SIG-M5 treated with dmso at 0.1 percent for 504 hours (cell line): ENCODE data around the gene EHHADH.
A peak's percentile ranks its signal among the peaks of the same experiment; 100 is the strongest.

Source experiments
- DNase-seq: peaks from one replicate; lab custom pipeline; 2025; ENCODE audit not compliant: unreplicated experiment; lab: John Stamatoyannopoulos, UW

EHHADH gene

GRCh38 chr3:185253645-185254410 is at the start of gene EHHADH:
Gene EHHADH (minus strand): TSS chr3:185254049. CDS start chr3:185254022, 27 bp downstream.
- peak; percentile 63 for DNase-seq

DNA sequence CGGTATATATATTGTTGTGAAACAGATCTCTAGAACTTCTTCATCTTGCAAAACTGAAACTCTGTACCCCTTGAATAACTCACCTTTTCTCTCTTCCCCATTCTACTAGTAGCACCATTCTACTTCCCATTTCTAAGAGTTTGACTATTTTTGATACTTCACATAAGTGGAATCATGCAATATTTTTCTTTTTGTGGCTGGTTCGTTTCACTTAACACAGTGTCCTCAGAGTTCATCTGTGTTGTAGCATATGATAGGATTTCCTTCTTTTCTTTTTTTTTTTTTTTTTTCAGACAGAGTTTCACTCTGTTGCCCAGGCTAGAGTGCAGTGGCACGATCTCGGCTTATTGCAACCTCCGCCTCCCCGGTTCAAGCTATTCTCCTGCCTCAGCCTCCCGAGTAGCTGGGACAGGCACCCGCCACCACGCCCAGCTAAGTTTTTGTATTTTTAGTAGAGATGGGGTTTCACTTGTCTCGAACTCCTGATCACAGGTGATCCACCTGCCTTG is 46.1 kb upstream of the EHHADH start:
- peak; percentile 98 for DNase-seq

DNA sequence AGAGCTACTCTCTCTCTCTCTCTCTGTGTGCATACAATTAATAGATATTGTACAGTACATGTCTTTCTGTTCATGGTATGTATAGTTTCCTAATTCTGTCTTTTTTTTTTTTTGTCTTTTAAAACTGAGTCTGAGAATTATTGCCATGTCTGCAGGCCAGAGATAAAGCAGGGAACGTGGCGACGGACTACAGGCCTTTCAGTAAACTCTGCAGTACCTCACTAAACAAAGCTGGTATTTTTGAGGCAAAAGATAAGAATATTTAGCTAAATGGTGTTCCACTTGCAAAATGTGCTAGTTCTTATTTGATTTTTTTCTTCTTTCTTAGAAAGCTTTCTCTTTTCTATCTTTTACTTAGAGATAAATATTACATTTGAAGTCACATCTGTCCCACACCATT is 44.0 kb upstream of the EHHADH start:
- no peak for DNase-seq

GRCh38 chr3:185292238-185292637 is 38.4 kb upstream of the EHHADH start:
- DNase-seq, result no peak

GRCh38 chr3:185290266-185290665 is 36.4 kb upstream of the EHHADH start:
- no peak for DNase-seq

DNA sequence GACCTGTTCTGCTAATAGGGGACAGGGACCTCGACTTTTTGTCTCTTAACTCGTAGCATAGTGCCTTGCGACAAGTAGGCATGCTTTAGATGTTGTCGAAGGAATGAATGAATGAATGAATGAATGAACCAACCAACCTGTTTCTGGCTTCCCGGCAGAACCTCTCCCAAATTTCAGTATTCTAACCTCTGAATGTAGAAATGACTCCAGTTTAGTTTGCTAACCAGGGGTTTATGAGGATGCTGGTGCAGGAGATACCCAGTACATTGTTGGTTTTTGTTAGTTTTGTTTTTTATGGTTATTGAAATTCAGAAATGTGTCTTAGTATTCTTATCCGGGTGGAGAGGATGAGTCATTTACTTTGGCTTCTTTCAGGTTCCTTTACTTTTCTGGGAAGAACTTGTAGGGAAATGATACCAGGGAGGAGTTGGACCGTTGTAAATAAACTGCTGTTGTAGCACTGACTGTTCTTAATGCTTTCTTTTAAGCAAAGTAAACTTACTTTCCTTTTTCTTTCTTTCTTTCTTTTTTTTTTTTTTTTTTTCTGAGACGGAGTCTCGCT is 29.6 kb upstream of the EHHADH start:
- no peak for DNase-seq

DNA sequence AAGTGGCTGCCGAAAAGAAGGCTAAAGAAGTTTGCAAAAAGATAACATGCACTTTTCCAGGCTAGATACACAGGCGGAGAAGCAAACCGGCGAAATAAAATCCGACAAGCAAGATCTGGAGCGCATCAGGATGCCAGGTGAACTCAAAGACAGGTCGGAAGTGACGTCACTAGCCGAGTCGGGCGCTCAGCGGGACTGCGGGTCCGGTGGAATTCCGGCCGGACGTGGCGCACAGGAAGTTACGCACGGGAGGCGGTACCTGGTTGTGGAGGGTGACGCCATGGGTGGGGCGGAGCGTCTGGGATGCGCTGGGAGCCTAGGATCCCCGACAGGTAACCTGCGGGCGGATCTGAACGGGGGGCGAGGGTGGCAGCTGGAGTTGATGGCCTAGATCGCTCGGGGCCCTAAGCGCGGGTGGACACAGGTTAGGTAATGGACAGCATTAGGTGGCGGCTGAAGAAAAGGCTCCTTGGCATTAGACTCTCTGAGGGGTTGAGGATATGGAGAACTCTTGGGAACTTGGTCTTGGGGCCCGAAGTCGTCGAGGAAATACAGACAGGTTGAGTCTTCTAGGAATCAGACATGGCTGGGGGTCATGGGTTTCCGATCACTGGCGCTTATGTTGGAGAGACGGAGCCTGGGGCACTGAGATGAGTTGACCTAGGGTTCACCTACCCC is 29.0 kb upstream of the EHHADH start:
- peak; percentile 91 for DNase-seq

DNA sequence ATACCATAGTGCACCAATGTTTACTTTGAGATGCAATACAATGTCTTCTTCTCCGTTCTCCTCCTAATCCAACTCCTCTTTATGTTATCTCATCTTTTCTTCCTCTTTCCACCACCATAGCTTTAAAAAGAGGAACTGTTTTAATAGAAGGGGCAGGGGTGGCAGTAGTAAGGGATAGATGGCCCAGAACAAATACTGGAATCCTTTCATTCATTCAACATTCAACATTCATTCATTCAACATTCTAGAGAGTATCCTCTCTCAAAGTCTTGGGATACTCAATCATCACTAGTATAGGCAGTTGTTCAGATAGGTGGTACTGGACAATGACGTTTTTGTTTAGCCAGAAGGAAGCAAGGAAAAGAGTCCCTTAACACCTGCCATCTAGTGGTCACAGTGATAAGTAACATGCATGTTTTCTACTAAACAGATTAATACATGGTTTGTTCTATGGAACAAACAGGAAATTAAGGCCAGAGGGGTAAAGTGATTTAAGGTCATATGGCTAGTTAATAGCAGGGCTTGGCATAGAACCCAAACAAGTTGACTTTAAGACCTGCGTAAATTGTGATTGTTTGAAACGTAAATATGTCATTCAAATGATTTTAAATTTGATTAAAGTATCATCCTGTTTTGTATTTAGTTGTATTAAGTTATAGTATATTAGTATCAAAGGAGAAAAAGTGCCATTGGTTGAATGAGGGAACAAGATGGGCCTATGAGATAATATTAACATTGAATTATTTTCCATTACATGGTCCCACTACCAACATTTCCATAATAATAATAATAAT is 26.9 kb upstream of the EHHADH start:
- DNase-seq, result peak; percentile 96

- DNase-seq, result no peak
These were observed 25.8 kb upstream of the EHHADH start for GRCh38 chr3:185279587-185280138.

DNA sequence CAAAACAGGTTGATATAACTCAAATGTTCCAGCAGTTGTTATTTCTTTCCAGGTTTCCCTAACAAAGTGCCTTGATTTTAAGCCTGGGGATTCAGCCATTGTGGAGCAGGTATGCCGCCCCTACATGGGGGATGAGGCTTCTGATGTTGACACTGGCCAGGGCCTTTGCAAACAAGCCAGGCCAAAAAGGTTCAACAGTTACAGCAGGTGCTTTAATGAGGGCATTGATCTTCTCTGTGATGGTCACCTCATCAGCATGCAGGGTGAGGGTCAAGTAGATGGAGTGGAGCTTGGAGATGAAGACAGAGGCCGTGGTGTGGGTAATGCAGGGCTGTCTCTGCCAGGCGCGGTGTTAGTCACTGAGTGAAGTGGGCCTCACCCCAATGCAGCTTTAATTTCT is 22.6 kb upstream of the EHHADH start:
- no peak for DNase-seq

GRCh38 chr3:185272033-185272432 is 18.2 kb upstream of the EHHADH start:
- no peak for DNase-seq

- DNase-seq, result no peak
These were observed 17.1 kb upstream of the EHHADH start for GRCh38 chr3:185270956-185271332.

GRCh38 chr3:185270262-185270955 is 16.6 kb upstream of the EHHADH start:
- peak; percentile 61 for DNase-seq

- no peak for DNase-seq
These were observed 14.5 kb upstream of the EHHADH start for GRCh38 chr3:185268194-185268962.

DNA sequence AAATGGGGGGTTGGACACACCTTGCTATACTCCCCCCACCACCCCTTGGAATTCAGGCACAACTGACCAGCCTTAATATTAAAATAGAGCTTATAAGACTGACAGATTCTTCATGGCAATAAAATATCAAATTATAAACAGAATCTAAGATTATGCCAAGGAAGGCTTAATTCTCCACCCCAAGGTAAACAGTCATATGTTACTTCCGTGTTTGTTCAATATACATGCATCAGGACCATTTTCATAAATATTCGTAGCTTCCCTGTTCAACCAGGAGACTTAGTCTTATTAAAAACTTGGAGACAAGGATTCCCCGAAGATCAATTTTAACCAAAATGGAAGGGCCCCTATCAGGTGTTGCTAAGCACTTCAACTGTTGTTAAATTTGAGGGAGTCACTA is 13.3 kb upstream of the EHHADH start:
- DNase-seq, result no peak

DNA sequence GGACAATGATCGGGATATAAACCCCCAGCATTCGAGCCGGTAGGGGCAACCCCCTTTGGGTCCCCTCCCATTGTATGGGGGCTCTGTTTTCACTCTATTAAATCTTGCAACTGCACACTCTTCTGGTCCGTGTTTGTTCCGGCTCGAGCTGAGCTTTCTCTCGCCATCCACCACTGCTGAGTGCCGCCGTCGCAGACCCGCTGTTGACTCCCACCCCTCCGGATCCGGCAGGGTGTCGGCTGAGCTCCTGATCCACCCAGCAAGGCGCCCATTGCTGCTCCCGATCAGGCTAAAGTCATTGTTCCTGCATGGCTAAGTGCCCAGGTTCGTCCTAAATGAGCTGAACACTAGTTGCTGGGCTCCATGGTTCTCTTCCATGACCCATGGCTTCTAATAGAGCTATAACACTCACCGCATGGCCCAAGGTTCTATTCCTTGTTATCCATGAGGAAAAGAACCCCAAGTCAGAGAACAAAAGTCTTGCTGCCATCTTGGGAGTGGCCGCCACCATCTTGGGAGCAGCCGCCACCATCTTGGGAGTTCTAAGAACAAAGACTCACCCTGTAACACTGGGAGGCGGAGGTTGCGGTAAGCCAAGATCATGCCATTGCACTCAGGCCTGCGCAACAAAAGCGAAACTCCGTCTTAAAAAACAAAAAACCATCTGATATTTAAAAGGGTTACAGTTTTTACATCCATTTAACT is 11.2 kb upstream of the EHHADH start:
- DNase-seq, result no peak

GRCh38 chr3:185263423-185263822 is 9.6 kb upstream of the EHHADH start:
- DNase-seq, result no peak

- DNase-seq, result no peak
These were observed 3.5 kb upstream of the EHHADH start for GRCh38 chr3:185257334-185257733.

GRCh38 chr3:185254799-185255198 is 950 bp upstream of the EHHADH start:
- no peak for DNase-seq
